AG04449 (cell line): ENCODE measurements around the gene ZMYM3.

Experiments
- CTCF ChIA-PET: fragments of 350-600 bp; formaldehyde crosslinking; extraction: SDS; loops from one replicate; lab custom pipeline; 2021; ENCODE audit warnings: antibody characterized with exemption; lab: Yijun Ruan, JAX
- POLR2A ChIA-PET: fragments of 400-600, 350-600 bp; formaldehyde crosslinking; extraction: SDS; loops from one replicate; lab custom pipeline; 2020; ENCODE audit warnings: antibody characterized with exemption, inconsistent platforms; lab: Yijun Ruan, JAX
- DNase-seq: peaks from one replicate; pipeline ENCODE4 v3.0.0-alpha.2; 2010; ENCODE audit warnings: low read depth, low spot score
- H3K4me3 ChIP-seq: 2 replicates; pipeline ENCODE4 v1.5.1; 2011; ENCODE audit warnings: low read depth, mild to moderate bottlenecking, control low read depth, low read length
- TF ChIP-seq, protein P1 (sequence below): IDR thresholded peaks from one replicate; pipeline ENCODE4 v1.5.1; 2011; ENCODE audit warnings: mild to moderate bottlenecking, moderate library complexity, low read length, control low read depth, inconsistent platforms; ENCODE audit not compliant: insufficient read depth; ENCODE audit errors: missing control alignments

The ZMYM3 gene

DNA sequence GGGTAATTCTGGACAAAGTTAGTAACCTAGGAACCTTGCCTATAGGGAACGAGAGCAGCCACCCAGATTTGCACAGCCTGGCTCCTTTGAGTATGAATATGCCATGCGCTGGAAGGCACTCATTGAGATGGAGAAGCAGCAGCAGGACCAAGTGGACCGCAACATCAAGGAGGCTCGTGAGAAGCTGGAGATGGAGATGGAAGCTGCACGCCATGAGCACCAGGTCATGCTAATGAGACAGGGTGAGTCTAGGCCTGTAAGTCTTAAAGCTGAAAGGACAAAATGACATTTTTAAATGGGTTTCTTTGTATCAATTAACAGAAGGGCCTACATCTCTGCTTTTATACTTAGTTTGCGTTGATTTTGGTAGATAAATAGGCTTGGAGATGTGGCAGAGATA is 42.9 kb upstream of the ZMYM3 start:
- no peak overlapping the region for H3K4me3 ChIP-seq
- CTCF ChIA-PET, result no interaction called here
- TF ChIP-seq, protein P1, sequence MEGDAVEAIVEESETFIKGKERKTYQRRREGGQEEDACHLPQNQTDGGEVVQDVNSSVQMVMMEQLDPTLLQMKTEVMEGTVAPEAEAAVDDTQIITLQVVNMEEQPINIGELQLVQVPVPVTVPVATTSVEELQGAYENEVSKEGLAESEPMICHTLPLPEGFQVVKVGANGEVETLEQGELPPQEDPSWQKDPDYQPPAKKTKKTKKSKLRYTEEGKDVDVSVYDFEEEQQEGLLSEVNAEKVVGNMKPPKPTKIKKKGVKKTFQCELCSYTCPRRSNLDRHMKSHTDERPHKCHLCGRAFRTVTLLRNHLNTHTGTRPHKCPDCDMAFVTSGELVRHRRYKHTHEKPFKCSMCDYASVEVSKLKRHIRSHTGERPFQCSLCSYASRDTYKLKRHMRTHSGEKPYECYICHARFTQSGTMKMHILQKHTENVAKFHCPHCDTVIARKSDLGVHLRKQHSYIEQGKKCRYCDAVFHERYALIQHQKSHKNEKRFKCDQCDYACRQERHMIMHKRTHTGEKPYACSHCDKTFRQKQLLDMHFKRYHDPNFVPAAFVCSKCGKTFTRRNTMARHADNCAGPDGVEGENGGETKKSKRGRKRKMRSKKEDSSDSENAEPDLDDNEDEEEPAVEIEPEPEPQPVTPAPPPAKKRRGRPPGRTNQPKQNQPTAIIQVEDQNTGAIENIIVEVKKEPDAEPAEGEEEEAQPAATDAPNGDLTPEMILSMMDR, result no peak
- POLR2A ChIA-PET, result no interaction called here
- no peak for DNase-seq

DNA sequence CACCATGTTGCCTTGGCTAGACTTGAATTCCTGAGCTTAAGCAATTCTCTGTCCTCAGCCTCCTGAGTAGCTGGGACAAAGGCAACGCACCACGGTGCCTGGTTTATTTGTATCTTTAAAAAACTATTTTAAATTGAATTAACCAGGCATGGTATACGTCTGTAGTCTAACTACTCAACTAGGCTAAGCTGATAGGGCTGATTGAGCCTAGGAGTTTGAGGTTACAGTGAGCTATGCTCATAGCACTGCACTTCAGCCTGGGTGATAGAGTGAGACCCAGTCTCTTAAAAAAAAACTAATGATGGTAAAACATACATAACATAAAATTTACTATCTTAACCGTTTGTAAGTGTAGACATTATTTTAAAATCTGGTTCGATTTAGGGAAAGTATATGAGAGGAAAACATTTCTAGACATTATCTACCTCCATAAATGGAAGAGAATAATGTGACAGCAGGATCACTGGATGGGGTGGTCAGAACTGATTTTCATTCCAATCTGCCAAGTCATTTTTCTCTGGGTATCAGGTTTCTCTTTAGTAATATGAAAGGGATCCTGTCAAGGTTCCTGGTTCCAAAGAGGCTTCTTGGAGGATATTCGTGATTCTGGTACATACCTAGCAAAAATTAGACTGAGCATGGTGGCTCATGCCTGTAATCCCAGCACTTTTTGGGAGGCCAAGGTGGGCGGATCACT is 38.9 kb upstream of the ZMYM3 start:
- ChIA-PET POLR2A (interaction anchor here (1.0 kb wide), 1 partner anchor 10 kb away, joined by 7 read pairs; the partner anchor contains the start of gene NONO), CTCF (interaction anchor here (1.0 to 2.1 kb wide), 2 partner anchors 9 to 11 kb away, joined by 3 to 5 read pairs; partner anchors contain the start of gene NONO)
- no peak overlapping the region for H3K4me3 ChIP-seq
- TF ChIP-seq, protein P1, result no peak
- no peak for DNase-seq

DNA sequence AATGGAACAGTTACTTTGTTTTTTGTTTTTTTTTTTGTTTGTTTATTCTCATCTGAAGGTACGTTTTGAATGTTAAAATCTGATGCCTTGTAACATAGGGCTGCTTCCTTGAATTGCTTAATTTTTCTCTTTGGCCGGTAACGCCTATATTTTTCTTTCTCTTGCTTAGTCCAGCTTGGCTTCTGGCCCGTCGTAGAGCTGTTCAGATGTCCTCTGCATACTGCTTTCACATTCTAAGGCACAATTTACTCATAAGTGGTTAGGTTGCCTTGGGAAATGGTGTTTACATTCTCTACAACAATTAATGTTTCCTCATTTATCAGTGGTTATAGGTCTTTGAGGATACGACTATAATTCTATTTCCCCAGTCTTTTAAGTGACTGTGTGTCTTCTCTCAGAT is 37.4 kb upstream of the ZMYM3 start:
- POLR2A ChIA-PET, result no interaction called here
- no peak overlapping the region for H3K4me3 ChIP-seq
- no peak for DNase-seq
- TF ChIP-seq, protein P1, result no peak
- CTCF ChIA-PET, result no interaction called here

DNA sequence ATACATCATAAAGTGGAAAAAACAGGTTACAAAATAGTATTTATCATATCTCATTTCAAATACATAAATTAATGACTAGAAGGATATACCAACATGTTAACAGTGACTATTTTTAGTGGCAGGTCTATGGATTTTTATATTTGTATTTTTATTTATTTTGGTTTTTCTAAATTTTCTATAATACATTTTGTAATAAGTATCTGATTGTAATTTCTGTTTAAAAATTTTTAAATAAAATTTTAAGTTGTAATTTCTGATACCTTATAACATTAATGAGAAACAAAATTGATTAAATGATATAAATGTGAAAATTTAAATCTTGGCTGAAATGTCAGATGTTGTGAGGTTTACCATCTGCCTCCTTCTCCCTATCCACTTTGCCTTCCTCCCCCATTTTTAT is 32.0 kb upstream of the ZMYM3 start:
- H3K4me3 ChIP-seq, result peak overlapping the region; percentile 72
- TF ChIP-seq, protein P1, result no peak
- CTCF ChIA-PET, result no interaction called here
- no peak for DNase-seq
- POLR2A ChIA-PET, result no interaction called here

DNA sequence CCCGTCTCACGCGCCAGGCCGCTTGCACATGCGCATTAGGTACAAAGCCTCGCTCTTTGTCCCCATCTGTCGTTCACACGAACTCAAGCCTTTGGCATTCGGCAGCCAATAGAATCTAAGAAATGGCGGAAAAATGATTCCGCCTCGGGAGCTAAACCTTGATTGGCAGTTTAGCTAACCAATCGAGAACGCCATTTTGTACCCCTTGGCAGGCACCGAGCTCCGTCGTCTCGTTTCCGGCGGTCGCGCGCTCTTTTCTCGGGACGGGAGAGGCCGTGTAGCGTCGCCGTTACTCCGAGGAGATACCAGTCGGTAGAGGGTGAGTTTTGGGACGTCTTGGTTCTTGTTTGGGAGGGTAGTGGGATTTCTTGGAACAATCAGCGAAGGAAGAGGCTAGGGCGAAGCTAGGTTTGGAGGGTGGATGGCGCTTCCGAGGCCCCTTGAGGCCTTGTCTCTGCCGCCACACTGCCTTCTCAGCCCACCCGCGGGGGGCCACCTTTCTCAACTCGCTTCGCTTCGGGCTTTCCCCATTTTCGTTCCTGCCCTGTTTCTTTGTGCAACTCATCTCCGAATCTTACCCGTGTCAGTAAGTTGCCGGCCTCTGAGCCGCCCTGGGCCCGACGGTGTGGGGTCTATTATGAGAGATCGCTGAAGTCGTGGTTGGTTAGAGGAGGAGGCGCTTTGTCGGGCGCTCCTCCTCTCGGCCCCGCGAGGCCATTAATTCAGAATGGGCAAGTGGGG is 29.6 kb upstream of the ZMYM3 start, which contains the start of gene NONO:
NONO (plus strand) TSS at position 233 of the 741 bp plus-strand sequence. CDS start 7,003 bp downstream, outside the sequence.
- peak within 1 kb of the TSS; percentile 72 for H3K4me3 ChIP-seq
- peak; percentile 94 for DNase-seq
- CTCF ChIA-PET, result interaction anchor here (0.8 to 1.6 kb wide), 3 partner anchors 10 to 121 kb away, joined by 3 to 5 read pairs (median 3); no protein-coding TSS in a partner anchor
- POLR2A ChIA-PET, result interaction anchor here (0.6 to 1.0 kb wide), 8 partner anchors 9 to 313 kb away, joined by 3 to 7 read pairs (median 4); partner anchors contain the start of gene TAF1
- TF ChIP-seq, protein P1, result no peak
